Neural progenitor cell (in vitro differentiated cells): ENCODE results near the gene LKAAEAR1. TPM values are rescaled to one million over a fixed set of nuclear protein-coding genes. Genes with fewer than 3 reads are reported as not detected.

Experiments used
- DNase-seq: peaks from one replicate; pipeline ENCODE4 v3.0.0-alpha.2; 2016; ENCODE audit warnings: low spot score
- H2AFZ ChIP-seq: fragments of 200-600 bp; sonication (generic); replicated peaks from 2 replicates; pipeline ENCODE4 v1.6.1; 2016; ENCODE audit warnings: antibody characterized with exemption
- H3F3A ChIP-seq: fragments of 200-600 bp; sonication (generic); 2 replicates; pipeline ENCODE4 v1.6.1; 2016; ENCODE audit warnings: antibody characterized with exemption, low read depth
- H3K27ac ChIP-seq: fragments of 200-600 bp; sonication (generic); 2 replicates; pipeline ENCODE4 v1.5.1; 2016; ENCODE audit warnings: mild to moderate bottlenecking
- H3K27me3 ChIP-seq: fragments of 200-600 bp; sonication (generic); 2 replicates; pipeline ENCODE4 v1.6.1; 2016; ENCODE audit warnings: mild to moderate bottlenecking, moderate library complexity
- H3K36me3 ChIP-seq: fragments of 200-600 bp; sonication (generic); 2 replicates; pipeline ENCODE4 v1.5.1; 2016
- H3K4me1 ChIP-seq: fragments of 200-600 bp; sonication (generic); 2 replicates; pipeline ENCODE4 v1.6.1; 2016; ENCODE audit warnings: mixed run types
- H3K4me2 ChIP-seq: fragments of 200-600 bp; sonication (generic); 2 replicates; pipeline ENCODE4 v1.6.1; 2016
- H3K4me3 ChIP-seq: fragments of 200-600 bp; sonication (generic); 2 replicates; pipeline ENCODE4 v1.5.1; 2016
- H3K79me2 ChIP-seq: fragments of 200-600 bp; sonication (generic); 2 replicates; pipeline ENCODE4 v1.6.1; 2016; ENCODE audit warnings: low read depth
- H3K9ac ChIP-seq: fragments of 200-600 bp; sonication (generic); 2 replicates; pipeline ENCODE4 v1.6.1; 2016
- H3K9me3 ChIP-seq: fragments of 200-600 bp; sonication (generic); 2 replicates; pipeline ENCODE4 v1.5.1; 2016; ENCODE audit warnings: low read depth
- H4K20me1 ChIP-seq: fragments of 200-600 bp; sonication (generic); 2 replicates; pipeline ENCODE4 v1.6.1; 2016; ENCODE audit warnings: low read depth
- H3K27ac Mint-ChIP-seq: 3 replicates; pipeline ENCODE4 v1.8.0; 2021; ENCODE audit warnings: mixed read lengths
- H3K27me3 Mint-ChIP-seq: 2 replicates; pipeline ENCODE4 v1.8.0; 2022; ENCODE audit warnings: low read depth, mild to moderate bottlenecking, inconsistent platforms, moderate library complexity, mixed read lengths; ENCODE audit not compliant: insufficient read depth
- H3K36me3 Mint-ChIP-seq: 3 replicates; pipeline ENCODE4 v1.8.0; 2021; ENCODE audit warnings: mixed read lengths
- H3K4me1 Mint-ChIP-seq: 3 replicates; pipeline ENCODE4 v1.8.0; 2021; ENCODE audit warnings: mixed read lengths
- H3K4me3 Mint-ChIP-seq: 3 replicates; pipeline ENCODE4 v1.8.0; 2021; ENCODE audit warnings: mild to moderate bottlenecking, moderate library complexity, mixed read lengths
- H3K9me3 Mint-ChIP-seq: 3 replicates; pipeline ENCODE4 v1.8.0; 2020; ENCODE audit warnings: mixed read lengths
- CTCF ChIP-seq: fragments of 200-600 bp; sonication (generic); IDR thresholded peaks from 2 replicates; pipeline ENCODE4 v1.5.1; 2017; ENCODE audit warnings: antibody characterized with exemption, mild to moderate bottlenecking
- EZH2 ChIP-seq: fragments of 200-600 bp; sonication (generic); IDR thresholded peaks from 2 replicates; pipeline ENCODE4 v1.6.1; 2017; ENCODE audit warnings: antibody characterized with exemption, mild to moderate bottlenecking, moderate library complexity
- EZH2phosphoT487 ChIP-seq: fragments of 200-600 bp; sonication (generic); IDR thresholded peaks from 2 replicates; pipeline ENCODE4 v1.6.1; 2017; ENCODE audit warnings: antibody characterized with exemption
- total RNA-seq: library from RNA; depleted of rRNA; stranded (reverse); fragments of >200 nt; gene quantifications from 2 replicates; pipeline ENCODE4 v1.2.3, GENCODE V29; 2015; ENCODE audit warnings: low replicate concordance

Gene LKAAEAR1
- total RNA-seq, 1 donor from 2014 or later, result not detected

GRCh38 chr20:64067005-64067632 lies 17.1 kb downstream of the LKAAEAR1 start:
- Histone ChIP-seq H2AFZ (no peak overlapping the region), H3K9ac (no peak overlapping the region), H3K79me2 (peaks cover 9% of the 10 kb centered on the region), H3K4me3 (no peak overlapping the region), H3K9me3 (no peaks in the 10 kb centered on the region), H3K4me1 (peaks cover 7% of the 10 kb centered on the region), H3K27ac (no peak overlapping the region), H4K20me1 (peaks cover 35% of the 10 kb centered on the region), H3K4me2 (no peak overlapping the region), H3F3A (peaks cover 4% of the 10 kb centered on the region), H3K36me3 (no peaks in the 10 kb centered on the region), H3K27me3 (no peaks in the 10 kb centered on the region)
- DNase-seq, result no peak
- Mint-ChIP-seq H3K27ac (peak overlapping the region; percentile 54), H3K9me3 (no peaks in the 10 kb centered on the region), H3K4me1 (peaks cover 22% of the 10 kb centered on the region), H3K27me3 (peaks cover 4% of the 10 kb centered on the region), H3K36me3 (no peaks in the 10 kb centered on the region), H3K4me3 (no peak overlapping the region)
- TF ChIP-seq EZH2, result no peak
- no peak for TF ChIP-seq CTCF
- TF ChIP-seq EZH2phosphoT487, result no peak

GRCh38 chr20:64065974-64066343 lies 18.2 kb downstream of the LKAAEAR1 start:
- H3K27ac ChIP-seq, result no peak overlapping the region
- H3K4me1 ChIP-seq, result peaks cover 7% of the 10 kb centered on the region
- Mint-ChIP-seq H3K4me3 (peak overlapping the region; percentile 50), H3K9me3 (no peaks in the 10 kb centered on the region), H3K36me3 (no peaks in the 10 kb centered on the region), H3K27me3 (peaks cover 4% of the 10 kb centered on the region), H3K4me1 (peaks cover 25% of the 10 kb centered on the region), H3K27ac (no peak overlapping the region)
- no peaks in the 10 kb centered on the region for H3K36me3 ChIP-seq
- no peak for DNase-seq
- peaks cover 4% of the 10 kb centered on the region for H3F3A ChIP-seq
- no peak overlapping the region for H3K4me2 ChIP-seq
- H4K20me1 ChIP-seq, result peaks cover 35% of the 10 kb centered on the region
- peaks cover 9% of the 10 kb centered on the region for H3K79me2 ChIP-seq
- H3K9ac ChIP-seq, result no peak overlapping the region
- H3K27me3 ChIP-seq, result no peaks in the 10 kb centered on the region
- no peak for TF ChIP-seq EZH2
- no peak for TF ChIP-seq CTCF
- TF ChIP-seq EZH2phosphoT487, result no peak
- H2AFZ ChIP-seq, result no peak overlapping the region
- no peaks in the 10 kb centered on the region for H3K9me3 ChIP-seq
- H3K4me3 ChIP-seq, result no peak overlapping the region

- no peak for DNase-seq
- no peaks in the 10 kb centered on the region for H3K27me3 ChIP-seq
- H3K4me1 ChIP-seq, result peaks cover 7% of the 10 kb centered on the region
- H3F3A ChIP-seq, result peaks cover 4% of the 10 kb centered on the region
- H3K9me3 ChIP-seq, result no peaks in the 10 kb centered on the region
- H3K79me2 ChIP-seq, result peaks cover 9% of the 10 kb centered on the region
- no peak overlapping the region for H3K27ac ChIP-seq
- no peak overlapping the region for H3K4me3 ChIP-seq
- peaks cover 33% of the 10 kb centered on the region for H4K20me1 ChIP-seq
- H3K4me1 Mint-ChIP-seq, result peaks cover 25% of the 10 kb centered on the region
- H3K27me3 Mint-ChIP-seq, result peaks cover 6% of the 10 kb centered on the region
- no peak overlapping the region for H2AFZ ChIP-seq
- H3K27ac Mint-ChIP-seq, result no peak overlapping the region
- H3K36me3 Mint-ChIP-seq, result no peaks in the 10 kb centered on the region
- H3K4me3 Mint-ChIP-seq, result peak overlapping the region; percentile 50
- no peaks in the 10 kb centered on the region for H3K36me3 ChIP-seq
- H3K9me3 Mint-ChIP-seq, result no peaks in the 10 kb centered on the region
- no peak for TF ChIP-seq CTCF
- TF ChIP-seq EZH2phosphoT487, result no peak
- no peak for TF ChIP-seq EZH2
- H3K4me2 ChIP-seq, result no peak overlapping the region
- H3K9ac ChIP-seq, result no peak overlapping the region
Observed at GRCh38 chr20:64065062-64065973, 18.9 kb downstream of the LKAAEAR1 start.
